Iris pigment epithelial cell (primary cell): Measurements from ENCODE around the gene NRF1.
"Not testable (repeated sequence)": the region's sequence is repeated elsewhere in the genome, so short reads cannot be mapped to it uniquely, and the experiment has no call there.

Experiments used
- DNase-seq: peaks from one replicate; pipeline ENCODE4 v3.0.0-alpha.2; 2011; ENCODE audit warnings: low read depth

Gene NRF1

GRCh38 chr7:129782818-129783583, 171.5 kb downstream of the NRF1 start:
- DNase-seq, result no peak

GRCh38 chr7:129783584-129783919, 172.0 kb downstream of the NRF1 start:
- no peak for DNase-seq

GRCh38 chr7:129784437-129784782, 172.9 kb downstream of the NRF1 start:
- DNase-seq, result no peak

GRCh38 chr7:129784783-129785684, 173.5 kb downstream of the NRF1 start:
- no peak for DNase-seq

- DNase-seq, result no peak
These were observed 174.4 kb downstream of the NRF1 start for GRCh38 chr7:129785685-129786514.

GRCh38 chr7:129786825-129787563, 175.5 kb downstream of the NRF1 start:
- DNase-seq, result no peak

GRCh38 chr7:129789000-129789399, 177.5 kb downstream of the NRF1 start:
- DNase-seq, result no peak

- DNase-seq, result no peak
These were observed 178.1 kb downstream of the NRF1 start for GRCh38 chr7:129789652-129790051.

- DNase-seq, result no peak
These were observed 178.6 kb downstream of the NRF1 start for GRCh38 chr7:129790136-129790535.

GRCh38 chr7:129792721-129793120, 181.2 kb downstream of the NRF1 start:
- DNase-seq, result no peak

- no peak for DNase-seq
These were observed 182.2 kb downstream of the NRF1 start for GRCh38 chr7:129793506-129794310.

GRCh38 chr7:129794461-129794860, 182.9 kb downstream of the NRF1 start:
- DNase-seq, result not testable (repeated sequence)

GRCh38 chr7:129796186-129796775, 184.8 kb downstream of the NRF1 start:
- DNase-seq, result no peak

GRCh38 chr7:129797214-129797789, 185.8 kb downstream of the NRF1 start:
- DNase-seq, result no peak

GRCh38 chr7:129798616-129799349, 187.3 kb downstream of the NRF1 start:
- no peak for DNase-seq

GRCh38 chr7:129799350-129799955, 187.9 kb downstream of the NRF1 start:
- DNase-seq, result no peak

GRCh38 chr7:129800901-129801300, 189.4 kb downstream of the NRF1 start:
- DNase-seq, result no peak

GRCh38 chr7:129801882-129802281, 190.4 kb downstream of the NRF1 start:
- no peak for DNase-seq

GRCh38 chr7:129803546-129804081, 192.1 kb downstream of the NRF1 start:
- no peak for DNase-seq
